Stimulated activated CD8-positive, alpha-beta memory T cell treated with anti-CD3 and anti-CD28 coated beads, Interleukin-2, amount 100 ng/mL, for 48 hours (primary cell): Measurements from ENCODE around the gene PXDC1.
"Not testable (repeated sequence)": the region's sequence is repeated elsewhere in the genome, so short reads cannot be mapped to it uniquely, and the experiment has no call there.

ENCODE experiments used
- DNase-seq, 2 donors: peaks; one replicate each; pipeline ENCODE4 v3.0.0-alpha.2; 2020; ENCODE audit warnings: low read depth in 2 of 2

The PXDC1 gene

DNA sequence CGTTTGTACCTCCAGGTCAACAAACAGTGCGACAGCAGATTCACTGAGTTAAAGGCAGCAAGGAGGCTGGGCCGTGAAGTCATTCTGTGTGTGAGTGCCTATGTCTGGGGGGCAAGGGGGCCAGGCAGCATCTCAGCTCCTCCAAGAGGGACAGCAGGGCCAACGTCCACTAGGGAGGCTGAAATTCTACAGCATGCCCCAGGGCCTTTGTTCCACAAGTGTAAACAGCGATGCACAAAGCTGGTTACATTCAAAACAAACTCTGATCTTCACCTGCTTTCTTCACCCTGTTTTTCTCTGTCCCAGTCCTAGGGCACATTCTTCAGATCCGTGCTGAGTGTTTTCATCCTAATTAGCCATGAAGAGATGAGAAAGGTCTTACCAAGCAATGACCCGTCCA, 41.1 kb downstream of the PXDC1 start:
- DNase-seq, result no peak

DNA sequence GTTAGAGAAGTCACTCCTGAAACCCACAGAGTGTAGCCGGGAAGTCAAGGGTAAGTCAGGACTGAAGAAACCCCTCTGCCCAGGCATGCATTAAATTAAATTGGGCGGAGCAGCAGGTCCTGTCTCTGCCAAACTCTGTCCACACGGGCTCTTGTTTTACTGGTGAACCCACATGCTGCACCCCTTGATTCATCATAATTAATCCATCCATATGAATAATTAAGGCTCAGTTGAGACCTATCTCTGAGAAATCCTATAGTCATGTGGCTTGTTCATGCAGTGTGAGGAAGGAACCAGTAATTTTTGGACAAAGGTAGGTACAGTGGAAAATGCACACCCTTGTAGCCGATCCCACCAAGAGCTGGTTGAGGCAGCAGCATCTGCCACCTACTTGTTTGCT, 43.0 kb downstream of the PXDC1 start:
- DNase-seq, result no peak

DNA sequence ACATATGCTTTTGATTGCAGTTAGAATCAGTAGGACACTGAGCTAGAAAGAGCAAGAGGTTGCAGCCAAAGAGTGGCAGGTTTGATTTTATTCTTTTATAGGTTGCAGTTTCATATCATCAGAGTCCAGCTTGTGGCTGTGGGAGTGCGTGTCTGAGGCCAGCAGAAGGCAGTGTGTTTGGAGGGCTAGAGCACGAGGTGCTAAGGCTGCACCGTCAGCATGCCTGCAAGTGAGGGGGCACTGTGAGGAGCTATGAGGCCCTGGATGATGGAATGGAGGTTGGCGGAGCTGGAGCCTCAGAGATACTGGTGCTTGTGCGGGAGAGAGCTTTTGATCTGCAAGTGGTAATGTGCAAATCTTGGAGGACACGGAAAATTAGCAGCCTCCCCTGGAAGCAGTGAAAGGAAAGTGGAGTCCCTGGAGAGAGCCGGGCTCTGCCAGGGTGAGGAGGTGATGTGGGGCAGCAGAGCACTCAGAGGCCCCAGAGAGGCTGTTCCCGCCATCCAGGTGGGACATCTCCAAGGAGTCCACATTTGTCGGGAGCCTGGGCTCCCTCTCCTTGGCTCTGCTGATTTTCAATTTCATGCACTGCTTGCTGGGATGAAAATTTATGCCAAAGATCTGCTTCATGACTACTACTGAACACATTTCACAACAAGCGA, 43.6 kb downstream of the PXDC1 start:
- DNase-seq, result no peak

DNA sequence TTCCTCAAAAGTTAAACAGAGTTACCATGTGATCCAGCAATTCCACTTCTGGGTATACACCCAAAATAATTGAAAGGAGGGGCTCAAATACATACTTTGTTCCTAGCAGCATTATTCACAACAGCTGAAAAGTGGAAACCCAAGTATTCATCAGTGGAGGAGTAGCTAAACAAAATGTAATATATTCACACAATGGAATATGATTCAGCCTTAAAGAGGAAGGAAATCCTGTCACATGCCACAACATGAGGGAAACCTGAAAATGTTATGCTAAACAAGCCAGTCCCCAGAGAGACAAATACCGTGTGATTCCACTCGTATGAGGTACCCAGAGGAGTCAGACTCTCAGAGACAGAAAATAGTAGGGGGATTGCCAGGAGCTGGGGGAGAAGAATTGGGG, 44.5 kb downstream of the PXDC1 start:
- no peak for DNase-seq

DNA sequence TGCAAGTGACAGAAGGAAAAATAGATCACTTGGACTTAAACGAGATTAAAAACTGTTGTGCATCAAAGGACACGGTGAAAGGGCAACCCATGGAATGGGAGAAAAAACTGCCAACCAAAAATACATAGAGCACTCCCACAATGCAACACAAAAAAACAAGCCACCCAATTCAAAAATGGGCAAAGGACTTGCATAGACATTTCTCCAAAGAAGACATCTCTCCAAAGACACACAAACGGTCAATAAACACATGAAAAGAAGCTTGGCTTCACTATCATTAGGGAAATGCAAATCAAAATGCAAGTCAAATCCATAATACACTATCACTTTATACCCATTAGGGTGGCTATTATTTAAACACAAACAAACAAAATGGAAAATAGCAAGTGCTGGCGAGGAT, 45.0 kb downstream of the PXDC1 start:
- no peak for DNase-seq

DNA sequence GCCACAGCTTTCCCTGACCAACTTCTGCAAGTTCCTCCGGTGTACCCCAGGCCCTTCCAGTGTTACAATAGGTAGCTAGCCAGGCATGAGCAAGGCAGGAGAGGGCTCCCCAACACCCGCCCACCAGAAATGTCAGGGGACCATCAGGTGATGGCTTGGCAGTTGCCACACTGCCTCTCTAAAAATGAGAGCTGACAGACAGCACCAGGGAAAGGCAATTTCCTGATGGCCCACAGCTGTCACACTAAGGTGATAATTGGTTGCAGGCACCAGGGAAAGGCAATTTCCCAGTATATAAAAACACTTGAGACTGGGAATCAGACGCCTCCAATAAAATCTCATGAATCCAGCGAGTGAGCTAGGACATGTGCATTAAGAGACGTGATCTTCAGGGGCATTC, 49.9 kb downstream of the PXDC1 start:
- DNase-seq, result no peak

DNA sequence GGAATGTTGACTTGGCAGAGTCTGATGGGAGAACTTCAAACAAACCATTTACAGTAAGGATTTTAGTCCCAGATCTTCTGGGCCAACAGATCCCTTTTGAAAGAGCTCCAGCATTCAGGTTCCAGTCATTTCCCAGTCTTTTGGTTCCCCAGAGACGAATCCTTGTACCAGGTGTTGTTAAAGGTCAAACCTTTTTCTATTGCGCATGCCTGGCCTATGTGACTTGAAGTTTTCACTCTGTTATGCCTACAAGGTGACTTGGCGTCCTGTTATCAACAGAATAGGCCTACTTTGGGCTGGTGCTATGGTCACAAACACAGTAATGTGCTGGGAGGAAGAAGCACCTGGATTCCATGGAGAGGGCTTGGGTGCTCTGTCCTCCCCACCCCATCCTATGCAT, 52.3 kb downstream of the PXDC1 start:
- no peak for DNase-seq

DNA sequence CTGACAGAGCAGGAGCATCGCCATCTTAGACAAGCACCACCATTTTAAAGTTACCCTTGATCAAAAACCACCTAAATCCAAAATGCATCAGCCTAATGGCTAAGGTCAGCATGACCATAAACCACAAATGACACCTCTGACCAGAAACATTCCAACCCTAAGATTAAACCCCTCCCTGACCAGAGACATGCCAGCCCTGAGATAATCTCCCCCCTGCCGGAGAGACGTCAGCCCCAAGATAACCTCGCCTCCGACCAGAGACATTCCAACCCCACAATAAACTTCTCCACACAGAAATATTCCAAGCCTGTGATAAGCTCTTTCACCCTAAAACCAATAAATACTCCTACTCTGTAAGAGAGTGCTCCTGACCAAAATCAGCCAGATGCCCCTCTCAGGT, 53.5 kb downstream of the PXDC1 start:
- DNase-seq, result no peak

DNA sequence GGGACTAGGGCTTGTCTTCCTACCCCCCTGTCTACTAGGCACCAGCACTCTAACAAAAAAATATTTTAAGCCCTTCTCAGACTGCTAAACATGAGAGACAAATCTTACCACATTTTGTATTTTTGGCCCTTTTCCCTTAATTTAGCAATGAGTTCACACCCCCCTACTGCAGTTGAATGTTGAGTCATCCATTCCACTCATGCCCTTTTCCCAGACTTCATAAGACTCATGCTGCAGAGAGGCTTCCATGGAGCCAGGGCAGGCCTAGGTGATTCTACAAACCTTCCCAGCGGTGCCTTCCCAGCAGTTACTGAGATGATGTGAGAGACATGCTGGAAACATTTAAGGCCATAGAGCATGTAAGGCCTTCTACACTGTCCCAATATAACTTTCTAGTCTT, 53.9 kb downstream of the PXDC1 start:
- no peak for DNase-seq

DNA sequence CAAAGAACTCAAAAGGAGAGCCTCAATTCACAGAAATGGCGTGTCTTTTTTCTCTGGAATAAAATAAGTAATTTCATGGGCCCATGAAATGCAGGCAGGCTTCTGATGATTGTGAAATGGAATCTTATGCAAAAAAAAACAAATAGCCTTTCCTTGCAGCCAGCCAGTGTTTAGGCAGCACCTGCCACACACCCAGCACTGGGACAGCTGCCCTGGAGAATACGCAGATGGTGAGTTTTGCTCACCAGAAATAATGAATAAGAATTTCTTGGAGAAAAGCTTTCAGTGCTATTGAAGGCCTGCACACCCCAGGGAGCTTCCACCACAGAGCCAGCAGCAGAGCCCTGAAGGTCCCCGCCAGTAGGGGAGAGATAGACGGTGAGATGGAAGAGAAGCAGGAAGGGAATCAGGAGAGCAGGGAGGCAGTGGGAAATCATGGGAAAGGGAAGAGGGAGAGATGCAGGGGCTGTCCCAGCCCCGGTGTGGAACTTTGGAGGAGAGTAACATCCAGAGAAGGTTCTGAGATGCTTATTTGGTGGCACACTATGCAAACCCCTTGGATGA, 54.9 kb downstream of the PXDC1 start:
- DNase-seq, result no peak

DNA sequence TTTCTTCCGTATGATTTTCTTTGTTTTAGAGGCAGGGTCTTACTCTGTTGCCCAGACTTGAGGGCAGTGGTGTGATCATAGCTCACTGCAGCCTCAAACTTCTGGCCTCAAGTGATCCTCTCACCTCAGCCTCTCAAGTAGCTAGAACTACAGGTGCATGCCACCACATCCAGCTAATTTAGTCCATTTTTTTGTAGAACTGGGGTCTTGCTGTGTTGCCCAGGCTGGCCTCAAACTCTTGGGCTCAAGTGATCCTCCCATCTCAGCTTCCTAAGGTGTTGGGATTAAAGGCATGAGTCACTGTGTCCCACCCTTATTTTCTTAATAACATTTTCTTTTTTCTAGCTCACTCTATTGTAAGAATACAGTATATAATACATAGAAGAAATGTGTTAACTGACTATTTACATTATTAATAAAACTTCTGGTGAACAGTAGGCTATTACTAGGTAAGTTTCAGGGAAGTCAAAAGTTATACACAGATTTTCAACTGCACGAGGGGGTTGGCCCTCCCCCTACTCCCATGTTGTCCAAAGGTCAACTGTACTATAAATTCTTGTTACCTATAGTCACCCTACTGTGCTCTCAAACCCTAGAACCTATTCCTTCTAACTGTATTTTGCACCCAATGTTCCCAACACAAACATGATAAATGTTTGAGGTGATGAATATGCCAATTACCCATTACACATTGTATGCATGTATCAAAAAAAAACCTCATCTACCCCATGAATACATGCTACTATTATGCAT, 56.3 kb downstream of the PXDC1 start:
- no peak for DNase-seq

DNA sequence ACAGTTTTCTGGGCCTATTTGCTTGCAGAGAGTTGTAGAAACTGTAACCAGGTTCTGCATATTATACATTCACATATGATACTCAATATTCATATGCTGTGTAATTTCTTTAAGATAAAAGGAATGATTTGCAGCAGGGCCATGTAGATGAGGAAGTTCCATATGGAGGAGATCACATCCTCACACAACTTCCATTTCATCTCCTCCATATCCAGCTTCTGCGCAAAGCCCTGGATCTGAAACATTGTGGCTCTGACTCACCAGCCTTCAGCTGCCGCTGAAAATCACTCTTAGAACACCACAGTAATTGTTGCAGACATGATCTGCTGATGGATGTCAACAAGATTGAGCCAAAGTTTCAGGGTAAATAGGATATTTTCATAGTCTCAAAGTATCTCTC, 57.7 kb downstream of the PXDC1 start:
- DNase-seq, result no peak

DNA sequence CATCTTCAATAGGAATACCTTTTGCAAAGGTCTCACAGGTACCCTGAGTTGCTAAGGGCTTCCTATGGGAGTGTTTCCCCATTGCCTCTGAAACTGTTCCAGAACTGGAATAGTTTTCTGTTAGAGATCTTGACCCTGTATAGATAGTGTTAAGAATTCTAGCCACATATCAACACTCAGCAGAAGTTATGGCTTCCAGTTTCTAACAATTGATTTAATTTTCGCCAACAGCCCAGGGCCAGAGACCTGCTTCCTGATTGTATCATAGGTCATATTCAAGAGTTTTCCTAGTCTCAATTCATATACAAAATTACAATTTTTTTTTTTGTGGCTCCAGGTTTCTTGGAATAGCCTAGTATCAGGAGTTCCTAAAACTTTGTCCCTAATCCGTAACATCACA, 61.0 kb downstream of the PXDC1 start:
- no peak for DNase-seq

DNA sequence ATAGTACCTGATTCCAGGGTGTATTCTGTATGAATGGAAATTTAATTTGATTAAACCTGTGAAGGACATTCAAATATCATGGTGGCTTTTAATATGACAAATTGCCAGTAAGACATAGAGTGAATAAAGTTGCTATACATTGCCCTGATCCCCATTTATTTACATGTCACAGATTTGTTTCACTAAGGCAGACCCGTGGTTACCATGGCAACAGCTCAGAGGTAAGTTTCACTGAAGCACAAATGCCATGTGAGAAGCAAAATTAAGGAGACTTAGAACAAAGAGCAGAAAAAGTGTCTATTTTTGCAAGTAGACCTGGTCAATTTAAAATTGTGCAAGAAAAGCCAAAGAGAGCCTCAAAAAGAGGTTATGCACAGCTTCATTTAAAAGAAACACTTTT, 63.7 kb downstream of the PXDC1 start:
- no peak for DNase-seq

DNA sequence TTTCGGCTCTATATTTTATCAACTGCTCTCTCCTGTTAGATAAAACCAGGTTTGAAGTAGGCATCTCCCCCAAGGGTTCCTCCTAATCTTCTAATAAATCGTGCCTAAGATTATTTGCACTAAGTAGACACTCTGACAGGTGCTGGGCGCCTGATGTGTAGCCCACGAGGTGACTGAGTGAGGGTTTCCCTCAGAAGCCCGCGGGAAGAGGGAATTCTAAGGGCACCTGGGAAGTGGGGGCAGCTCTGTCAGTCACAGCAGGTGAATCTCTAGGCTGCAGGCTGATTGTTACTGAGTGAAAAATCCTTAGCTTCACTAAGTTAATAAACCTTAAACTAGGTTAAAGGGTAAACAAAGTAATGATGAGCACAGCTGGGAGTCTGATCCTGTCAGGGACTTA, 68.2 kb downstream of the PXDC1 start:
- no peak for DNase-seq

DNA sequence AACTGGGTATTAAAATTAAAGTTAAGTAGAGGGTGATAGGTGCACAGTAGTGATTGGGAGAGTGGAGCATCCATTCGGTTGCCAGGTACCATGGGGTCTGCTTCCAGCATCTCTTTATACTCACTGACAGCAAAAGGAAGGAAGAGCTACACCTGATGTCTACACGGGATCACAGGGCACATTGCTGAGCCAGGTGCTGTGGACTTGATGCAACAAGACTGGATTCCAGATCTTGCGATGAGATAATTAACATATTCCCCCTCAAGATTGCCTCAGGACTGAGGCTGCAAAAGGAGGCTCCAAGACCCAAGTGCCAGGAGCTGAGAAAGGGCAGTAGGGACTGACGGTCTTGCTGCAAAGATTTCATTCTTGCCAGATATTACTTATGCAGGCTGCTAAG, 72.6 kb downstream of the PXDC1 start:
- DNase-seq, result no peak

DNA sequence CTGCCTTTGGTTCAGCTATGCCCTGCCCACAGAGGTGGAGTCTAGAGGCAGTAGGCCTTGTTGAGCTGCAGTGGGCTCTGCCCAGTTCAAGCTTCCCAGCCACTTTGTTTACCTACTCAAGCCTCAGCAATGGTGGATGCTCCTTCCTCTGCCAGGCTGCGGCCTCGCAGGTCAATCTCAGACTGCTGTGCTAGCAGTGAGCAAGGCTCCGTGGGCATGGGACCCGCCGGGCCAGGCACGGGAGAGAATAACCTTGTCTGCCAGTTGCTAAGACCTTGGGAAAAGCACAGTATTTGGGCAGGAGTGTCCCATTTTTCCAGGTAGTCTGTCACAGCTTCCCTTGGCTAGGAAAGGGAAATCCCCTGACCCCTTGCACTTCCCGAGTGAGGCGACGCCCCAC, 73.8 kb downstream of the PXDC1 start:
- not testable (repeated sequence) for DNase-seq

DNA sequence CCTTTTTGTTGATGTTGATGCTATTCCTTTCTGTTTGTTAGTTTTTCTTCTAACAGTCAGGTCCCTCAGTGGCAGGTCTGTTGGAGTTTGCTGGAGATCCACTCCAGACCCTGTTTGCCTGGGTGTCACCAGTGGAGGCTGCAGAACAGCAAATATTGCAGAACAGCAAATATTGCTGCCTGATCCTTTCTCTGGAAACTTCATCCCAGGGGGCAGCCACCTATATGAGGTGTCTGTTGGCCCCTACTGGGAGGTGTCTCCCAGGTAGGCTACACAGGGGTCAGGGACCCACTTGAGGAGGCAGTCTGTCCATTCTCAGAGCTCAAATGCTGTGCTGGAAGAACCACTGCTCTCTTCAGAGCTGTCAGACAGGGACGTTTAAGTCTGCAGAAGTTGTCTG, 74.2 kb downstream of the PXDC1 start:
- not testable (repeated sequence) for DNase-seq
